ENCODE data around the gene VDR.

VDR gene

GRCh38 chr12:47799357-47799955 lies 105.3 kb downstream of the VDR start:
- no peak for DNase-seq (ENCODE audit: low read depth in 2 of 3, low spot score in 1 of 3)

- DNase-seq (ENCODE audit: low read depth in 2 of 3, low spot score in 1 of 3), result no peak
Observed at GRCh38 chr12:47798382-47798948, 106.3 kb downstream of the VDR start.

GRCh38 chr12:47797441-47797840 lies 107.4 kb downstream of the VDR start:
- no peak for DNase-seq (ENCODE audit: low read depth in 2 of 3, low spot score in 1 of 3)

GRCh38 chr12:47795814-47796411 lies 108.9 kb downstream of the VDR start:
- no peak for DNase-seq (ENCODE audit: low read depth in 2 of 3, low spot score in 1 of 3)

GRCh38 chr12:47795121-47795813 lies 109.5 kb downstream of the VDR start:
- no peak for DNase-seq (ENCODE audit: low read depth in 2 of 3, low spot score in 1 of 3)

GRCh38 chr12:47794679-47795078 lies 110.1 kb downstream of the VDR start:
- DNase-seq (ENCODE audit: low read depth in 2 of 3, low spot score in 1 of 3), result no peak

GRCh38 chr12:47793015-47793681 lies 111.6 kb downstream of the VDR start:
- DNase-seq (ENCODE audit: low read depth in 2 of 3, low spot score in 1 of 3), result no peak

- no peak for DNase-seq (ENCODE audit: low read depth in 2 of 3, low spot score in 1 of 3)
Observed at GRCh38 chr12:47791874-47792273, 112.9 kb downstream of the VDR start.

All from stimulated activated CD4-positive, alpha-beta T cell treated with anti-CD3 and anti-CD28 coated beads, Interleukin-12 subunit alpha, Interleukin-12 subunit beta, amount 100 ng/mL, for 48 hours (primary cell).